ENCODE measurements around the gene MLF1. TPM values are rescaled to one million over a fixed set of nuclear protein-coding genes. Genes with fewer than 3 reads are reported as not detected.
A peak's percentile ranks its signal among the peaks of the same experiment; 100 is the strongest.

The MLF1 gene
- total and polyA plus RNA-seq, 2 donors: 2.5 to 5.0 TPM

- Histone ChIP-seq H3K27ac (ENCODE audit: low read depth in 1 of 2, low read length in 1 of 2) (no peak overlapping the region), H3K36me3 (ENCODE audit: control insufficient read depth in 2 of 2, insufficient read depth in 2 of 2, low read length in 1 of 2) (no peaks in the 10 kb centered on the region), H3K4me3 (ENCODE audit: low read length in 2 of 2) (no peak overlapping the region), H3K27me3 (ENCODE audit: control insufficient read depth in 2 of 2, insufficient read depth in 1 of 2, low read length in 1 of 2) (no peaks in the 10 kb centered on the region), H3K4me1 (ENCODE audit: control insufficient read depth in 2 of 2, insufficient read depth in 2 of 2, low read length in 2 of 2) (no peaks in the 10 kb centered on the region), H3K9me3 (ENCODE audit: control insufficient read depth in 2 of 2, insufficient read depth in 1 of 2, low read length in 1 of 2) (peaks cover 1 to 7% of the 10 kb centered on the region in 2 donors)
- 54% methylated on average over 1 of the region's 1 CpG for WGBS
- no peak for DNase-seq (ENCODE audit: low read depth in 6 of 9, low spot score in 9 of 9)
Measured at GRCh38 chr3:158625881-158626280, 54.9 kb downstream of the MLF1 start.

- Histone ChIP-seq H3K27me3 (ENCODE audit: control insufficient read depth in 2 of 2, insufficient read depth in 1 of 2, low read length in 1 of 2) (no peaks in the 10 kb centered on the region), H3K4me1 (ENCODE audit: control insufficient read depth in 2 of 2, insufficient read depth in 2 of 2, low read length in 2 of 2) (no peaks in the 10 kb centered on the region), H3K36me3 (ENCODE audit: control insufficient read depth in 2 of 2, insufficient read depth in 2 of 2, low read length in 1 of 2) (no peaks in the 10 kb centered on the region), H3K9me3 (ENCODE audit: control insufficient read depth in 2 of 2, insufficient read depth in 1 of 2, low read length in 1 of 2) (no peaks in the 10 kb centered on the region), H3K27ac (ENCODE audit: low read depth in 1 of 2, low read length in 1 of 2) (no peak overlapping the region), H3K4me3 (ENCODE audit: low read length in 2 of 2) (no peak overlapping the region)
- no peak for DNase-seq (ENCODE audit: low read depth in 6 of 9, low spot score in 9 of 9)
Measured at GRCh38 chr3:158631981-158632380, 61.0 kb downstream of the MLF1 start.

DNA sequence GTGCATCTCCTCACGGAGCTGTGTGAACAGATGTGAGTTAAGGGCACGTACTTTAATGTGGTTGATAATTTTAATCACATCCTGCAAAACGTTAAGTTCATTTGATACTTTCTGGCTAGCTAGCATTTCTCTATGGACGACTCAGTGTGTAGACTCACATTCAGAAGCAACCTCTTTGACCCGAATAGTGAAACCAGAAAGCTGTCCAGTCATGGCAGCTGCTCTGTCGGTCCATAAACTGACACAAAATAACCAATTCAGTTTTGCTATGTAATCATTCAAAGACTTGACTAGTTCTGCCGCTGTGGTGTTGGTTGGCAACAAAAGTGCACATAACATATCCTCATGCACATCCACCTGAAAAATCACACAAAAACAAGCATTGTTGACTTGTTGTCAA lies 69.7 kb downstream of the MLF1 start:
- WGBS: 93% methylated on average over 7 of the region's 7 CpGs
- H3K4me1 ChIP-seq (ENCODE audit: control insufficient read depth in 2 of 2, insufficient read depth in 2 of 2, low read length in 2 of 2): peaks cover 0 to 3% of the 10 kb centered on the region in 2 donors
- H3K27me3 ChIP-seq (ENCODE audit: control insufficient read depth in 2 of 2, insufficient read depth in 1 of 2, low read length in 1 of 2): no peaks in the 10 kb centered on the region
- no peak overlapping the region for H3K4me3 ChIP-seq (ENCODE audit: low read length in 2 of 2)
- no peaks in the 10 kb centered on the region for H3K36me3 ChIP-seq (ENCODE audit: control insufficient read depth in 2 of 2, insufficient read depth in 2 of 2, low read length in 1 of 2)
- H3K27ac ChIP-seq (ENCODE audit: low read depth in 1 of 2, low read length in 1 of 2): no peak overlapping the region
- no peak for DNase-seq (ENCODE audit: low read depth in 6 of 9, low spot score in 9 of 9)
- no peaks in the 10 kb centered on the region for H3K9me3 ChIP-seq (ENCODE audit: control insufficient read depth in 2 of 2, insufficient read depth in 1 of 2, low read length in 1 of 2)

GRCh38 chr3:158642005-158642404 lies 71.0 kb downstream of the MLF1 start:
- DNase-seq (ENCODE audit: low read depth in 6 of 9, low spot score in 9 of 9): no peak
- no peak overlapping the region for H3K4me3 ChIP-seq (ENCODE audit: low read length in 2 of 2)
- H3K27me3 ChIP-seq (ENCODE audit: control insufficient read depth in 2 of 2, insufficient read depth in 1 of 2, low read length in 1 of 2): no peaks in the 10 kb centered on the region
- H3K27ac ChIP-seq (ENCODE audit: low read depth in 1 of 2, low read length in 1 of 2): no peak overlapping the region
- WGBS: 96% methylated on average over 7 of the region's 7 CpGs
- H3K4me1 ChIP-seq (ENCODE audit: control insufficient read depth in 2 of 2, insufficient read depth in 2 of 2, low read length in 2 of 2): peaks cover 0 to 3% of the 10 kb centered on the region in 2 donors
- no peaks in the 10 kb centered on the region for H3K9me3 ChIP-seq (ENCODE audit: control insufficient read depth in 2 of 2, insufficient read depth in 1 of 2, low read length in 1 of 2)
- peaks cover 3% of the 10 kb centered on the region in 2 donors for H3K36me3 ChIP-seq (ENCODE audit: control insufficient read depth in 2 of 2, insufficient read depth in 2 of 2, low read length in 1 of 2)

- no peak overlapping the region for H3K27ac ChIP-seq (ENCODE audit: low read depth in 1 of 2, low read length in 1 of 2)
- H3K9me3 ChIP-seq (ENCODE audit: control insufficient read depth in 2 of 2, insufficient read depth in 1 of 2, low read length in 1 of 2): no peaks in the 10 kb centered on the region
- peaks cover 3 to 4% of the 10 kb centered on the region in 2 donors for H3K36me3 ChIP-seq (ENCODE audit: control insufficient read depth in 2 of 2, insufficient read depth in 2 of 2, low read length in 1 of 2)
- no peaks in the 10 kb centered on the region for H3K27me3 ChIP-seq (ENCODE audit: control insufficient read depth in 2 of 2, insufficient read depth in 1 of 2, low read length in 1 of 2)
- 97% methylated on average over 6 of the region's 6 CpGs for WGBS
- H3K4me3 ChIP-seq (ENCODE audit: low read length in 2 of 2): no peak overlapping the region
- DNase-seq (ENCODE audit: low read depth in 6 of 9, low spot score in 9 of 9): no peak
- peaks cover 0 to 3% of the 10 kb centered on the region in 2 donors for H3K4me1 ChIP-seq (ENCODE audit: control insufficient read depth in 2 of 2, insufficient read depth in 2 of 2, low read length in 2 of 2)
Measured at GRCh38 chr3:158642474-158643210, 71.6 kb downstream of the MLF1 start.

DNA sequence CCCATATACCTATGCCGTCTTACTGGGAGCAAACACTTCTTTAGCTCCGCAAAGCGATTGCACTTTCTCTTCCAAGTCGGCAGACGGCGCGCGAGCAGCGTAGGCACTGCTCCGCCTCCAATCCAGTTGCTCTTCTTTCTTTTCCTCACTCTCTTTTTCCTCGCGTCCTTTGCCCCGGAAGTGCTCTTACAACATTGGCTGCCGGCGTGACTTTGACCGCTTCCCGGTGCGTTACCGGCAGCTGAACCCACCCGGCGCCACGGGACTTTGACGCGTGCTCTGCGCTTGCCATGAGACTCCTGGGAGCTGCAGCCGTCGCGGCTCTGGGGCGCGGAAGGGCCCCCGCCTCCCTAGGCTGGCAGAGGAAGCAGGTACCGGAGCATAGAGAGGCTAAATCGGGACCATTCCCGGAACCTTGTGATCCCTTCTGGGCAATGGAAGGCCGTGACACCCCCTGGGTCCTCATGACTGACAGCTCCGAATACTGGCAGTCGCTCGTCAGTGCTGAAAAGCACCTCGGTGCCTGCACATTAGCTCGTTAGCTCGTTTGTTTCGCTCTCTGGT lies 73.4 kb downstream of the MLF1 start, which contains the start of gene GFM1:
TSS of gene GFM1 (plus strand) at position 183 of the 564 bp plus-strand sequence. CDS start at position 291, 108 bp downstream.
- H3K27ac ChIP-seq (ENCODE audit: low read depth in 1 of 2, low read length in 1 of 2): peak within 1 kb of the TSS; percentile 72 to 75
- peaks cover 0 to 3% of the 10 kb centered on the region in 2 donors for H3K4me1 ChIP-seq (ENCODE audit: control insufficient read depth in 2 of 2, insufficient read depth in 2 of 2, low read length in 2 of 2)
- H3K4me3 ChIP-seq (ENCODE audit: low read length in 2 of 2): peak within 1 kb of the TSS; percentile 77 to 84
- no peaks in the 10 kb centered on the region for H3K9me3 ChIP-seq (ENCODE audit: control insufficient read depth in 2 of 2, insufficient read depth in 1 of 2, low read length in 1 of 2)
- H3K27me3 ChIP-seq (ENCODE audit: control insufficient read depth in 2 of 2, insufficient read depth in 1 of 2, low read length in 1 of 2): no peaks in the 10 kb centered on the region
- peak; percentile 83 to 97 (median 91) for DNase-seq (ENCODE audit: low read depth in 6 of 9, low spot score in 9 of 9)
- under 1% methylated on average over 42 of the region's 42 CpGs for WGBS
- H3K36me3 ChIP-seq (ENCODE audit: control insufficient read depth in 2 of 2, insufficient read depth in 2 of 2, low read length in 1 of 2): peaks cover 3 to 19% of the 10 kb centered on the region in 2 donors

- Histone ChIP-seq H3K36me3 (ENCODE audit: control insufficient read depth in 2 of 2, insufficient read depth in 2 of 2, low read length in 1 of 2) (peaks cover 6 to 54% of the 10 kb centered on the region in 2 donors), H3K27ac (ENCODE audit: low read depth in 1 of 2, low read length in 1 of 2) (no peak overlapping the region)
- no peak for DNase-seq (ENCODE audit: low read depth in 6 of 9, low spot score in 9 of 9)
Measured at GRCh38 chr3:158649791-158650190, 78.8 kb downstream of the MLF1 start.

DNA sequence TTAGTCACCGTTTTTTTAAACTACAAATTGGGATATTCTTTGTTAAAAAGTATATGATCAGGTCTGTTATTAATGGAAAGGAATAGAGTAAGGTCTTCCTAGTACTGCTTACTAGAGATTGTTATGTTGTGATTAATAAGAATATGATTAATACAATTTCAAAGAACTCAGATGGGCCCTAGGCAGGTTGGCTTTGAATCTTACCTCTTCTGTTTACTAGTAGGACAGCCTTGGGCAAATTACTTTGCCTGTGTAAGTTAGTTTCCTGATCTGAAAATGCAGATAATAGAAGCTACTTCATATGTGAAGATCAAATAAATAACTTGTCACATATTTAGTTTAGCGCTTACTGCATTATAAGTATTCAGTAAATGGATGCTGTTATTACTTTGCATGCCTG lies 80.2 kb downstream of the MLF1 start:
- Histone ChIP-seq H3K4me1 (ENCODE audit: control insufficient read depth in 2 of 2, insufficient read depth in 2 of 2, low read length in 2 of 2) (no peaks in the 10 kb centered on the region), H3K27me3 (ENCODE audit: control insufficient read depth in 2 of 2, insufficient read depth in 1 of 2, low read length in 1 of 2) (no peaks in the 10 kb centered on the region), H3K27ac (ENCODE audit: low read depth in 1 of 2, low read length in 1 of 2) (no peak overlapping the region), H3K4me3 (ENCODE audit: low read length in 2 of 2) (no peak overlapping the region), H3K36me3 (ENCODE audit: control insufficient read depth in 2 of 2, insufficient read depth in 2 of 2, low read length in 1 of 2) (peaks cover 6 to 66% of the 10 kb centered on the region in 2 donors), H3K9me3 (ENCODE audit: control insufficient read depth in 2 of 2, insufficient read depth in 1 of 2, low read length in 1 of 2) (no peaks in the 10 kb centered on the region)
- no peak for DNase-seq (ENCODE audit: low read depth in 6 of 9, low spot score in 9 of 9)
- WGBS: 99% methylated on average over 2 of the region's 2 CpGs

More at GRCh38 chr3:158649791-158650190, 78.8 kb downstream of the MLF1 start:
- Histone ChIP-seq H3K4me1 (ENCODE audit: control insufficient read depth in 2 of 2, insufficient read depth in 2 of 2, low read length in 2 of 2) (peaks cover 0 to 3% of the 10 kb centered on the region in 2 donors), H3K4me3 (ENCODE audit: low read length in 2 of 2) (no peak overlapping the region), H3K27me3 (ENCODE audit: control insufficient read depth in 2 of 2, insufficient read depth in 1 of 2, low read length in 1 of 2) (no peaks in the 10 kb centered on the region), H3K9me3 (ENCODE audit: control insufficient read depth in 2 of 2, insufficient read depth in 1 of 2, low read length in 1 of 2) (no peaks in the 10 kb centered on the region)
- 86% methylated on average over 4 of the region's 4 CpGs for WGBS

- peaks cover 3 to 71% of the 10 kb centered on the region in 2 donors for H3K36me3 ChIP-seq (ENCODE audit: control insufficient read depth in 2 of 2, insufficient read depth in 2 of 2, low read length in 1 of 2)
- no peak overlapping the region for H3K27ac ChIP-seq (ENCODE audit: low read depth in 1 of 2, low read length in 1 of 2)
- no peaks in the 10 kb centered on the region for H3K9me3 ChIP-seq (ENCODE audit: control insufficient read depth in 2 of 2, insufficient read depth in 1 of 2, low read length in 1 of 2)
- 98% methylated on average over 3 of the region's 3 CpGs for WGBS
- H3K4me3 ChIP-seq (ENCODE audit: low read length in 2 of 2): no peak overlapping the region
- no peak for DNase-seq (ENCODE audit: low read depth in 6 of 9, low spot score in 9 of 9)
- no peaks in the 10 kb centered on the region for H3K4me1 ChIP-seq (ENCODE audit: control insufficient read depth in 2 of 2, insufficient read depth in 2 of 2, low read length in 2 of 2)
- H3K27me3 ChIP-seq (ENCODE audit: control insufficient read depth in 2 of 2, insufficient read depth in 1 of 2, low read length in 1 of 2): no peaks in the 10 kb centered on the region
Measured at GRCh38 chr3:158652463-158652862, 81.5 kb downstream of the MLF1 start.

Measured in thymus (tissue), 11 donors.